B cell (primary cell): ENCODE measurements around the gene DYDC1. TPM values are rescaled to one million over a fixed set of nuclear protein-coding genes. Genes with fewer than 3 reads are reported as not detected.

ENCODE experiments used
- ATAC-seq: fragments of 200-7000 bp; cut with Tn5 transposase; one replicate; pipeline ENCODE4 v1.10.0; 2021; ENCODE audit warnings: low read depth, mild to moderate bottlenecking, moderate number of reproducible peaks, moderate library complexity
- CTCF ChIA-PET: fragments of 350-600 bp; sonication (Branson Sonifier 250); formaldehyde crosslinking; loops from one replicate; lab custom pipeline; 2021; ENCODE audit warnings: antibody characterized with exemption, inconsistent platforms; lab: Charles Lee
- POLR2A ChIA-PET: fragments of 350-600 bp; sonication (Branson Sonifier 250); formaldehyde crosslinking; loops from one replicate; lab custom pipeline; 2021; ENCODE audit warnings: antibody characterized with exemption; lab: Charles Lee
- DNase-seq: peaks from one replicate; pipeline ENCODE4 v3.0.0; 2013
- H2AFZ ChIP-seq: 2 replicates; pipeline ENCODE4 v1.6.1; 2012; ENCODE audit warnings: mild to moderate bottlenecking, low read depth, low read length; ENCODE audit not compliant: insufficient read depth, poor library complexity, severe bottlenecking
- H3K27ac ChIP-seq, 2 donors: 1 replicate in 1 of 2; 2 replicates in 1 of 2; pipeline ENCODE4 v1.5.1; 2012 to 2013; ENCODE audit warnings: low read length in 2 of 2, mild to moderate bottlenecking in 2 of 2, moderate library complexity in 1 of 2
- H3K27me3 ChIP-seq, 4 experiments: fragments of 200-600 bp in 1 of 4; sonication (generic) in 1 of 4; replicated peaks in 1 of 4; 1 replicate in 2 of 4; 2 replicates in 2 of 4; pipeline versions ENCODE4 v1.6.1 to v1.7.0; 2013 to 2016; ENCODE audit warnings: low read length in 3 of 4, mild to moderate bottlenecking in 2 of 4, mixed read lengths in 1 of 4, moderate library complexity in 1 of 4; ENCODE audit not compliant: insufficient read depth in 4 of 4, control insufficient read depth in 3 of 4; ENCODE audit errors: control extremely low read depth in 1 of 4
- H3K36me3 ChIP-seq, 2 experiments: replicated peaks in 1 of 2; 1 replicate in 1 of 2; 2 replicates in 1 of 2; pipeline versions ENCODE4 v1.6.1 to v1.7.1; 2013; ENCODE audit warnings: low read length in 1 of 2; ENCODE audit not compliant: insufficient read depth in 2 of 2, control insufficient read depth in 1 of 2; ENCODE audit errors: control extremely low read depth in 1 of 2, extremely low read depth in 1 of 2
- H3K4me1 ChIP-seq, 2 donors: fragments of 200-600 bp in 1 of 2; sonication (generic) in 1 of 2; 1 replicate in 1 of 2; 2 replicates in 1 of 2; pipeline versions ENCODE4 v1.5.1 to v1.6.1; 2013 to 2017; ENCODE audit warnings: low read length in 2 of 2; ENCODE audit not compliant: control insufficient read depth in 2 of 2, insufficient read depth in 2 of 2
- H3K4me2 ChIP-seq: replicated peaks from 2 replicates; pipeline ENCODE3; 2012; ENCODE audit warnings: mild to moderate bottlenecking, low read depth, low read length; ENCODE audit not compliant: poor library complexity, severe bottlenecking
- H3K4me3 ChIP-seq, 5 experiments: fragments of 200-600 bp in 1 of 5; sonication (generic) in 1 of 5; 1 replicate in 3 of 5; 2 replicates in 2 of 5; pipeline versions ENCODE4 v1.5.1 to v1.7.0; 2011 to 2016; ENCODE audit warnings: low read length in 4 of 5, mild to moderate bottlenecking in 4 of 5, low read depth in 2 of 5, control low read depth in 1 of 5, moderate library complexity in 1 of 5; ENCODE audit not compliant: insufficient read depth in 1 of 5; ENCODE audit errors: control extremely low read depth in 1 of 5, extremely low read depth in 1 of 5
- H3K79me2 ChIP-seq: fragments of 200-600 bp; sonication (generic); one replicate; pipeline ENCODE4 v1.6.0; 2016; ENCODE audit warnings: low read length; ENCODE audit not compliant: control insufficient read depth, insufficient read depth
- H3K9ac ChIP-seq: fragments of 200-600 bp; sonication (generic); 2 replicates; pipeline ENCODE4 v1.6.1; 2017; ENCODE audit warnings: mild to moderate bottlenecking, low read length, moderate library complexity
- H3K9me3 ChIP-seq, 3 donors: one replicate each; pipeline versions ENCODE4 v1.6.1 to v1.7.1; 2013; ENCODE audit warnings: low read length in 2 of 3; ENCODE audit not compliant: control insufficient read depth in 2 of 3, insufficient read depth in 1 of 3; ENCODE audit errors: control extremely low read depth in 1 of 3
- H4K20me1 ChIP-seq: 2 replicates; pipeline ENCODE4 v1.6.0; 2012; ENCODE audit warnings: mild to moderate bottlenecking, low read length; ENCODE audit not compliant: insufficient read depth, control insufficient read depth, poor library complexity, severe bottlenecking
- H3K27ac Mint-ChIP-seq: one replicate; pipeline ENCODE4 v1.8.0; 2021; ENCODE audit warnings: mixed read lengths
- H3K27me3 Mint-ChIP-seq: one replicate; pipeline ENCODE4 v1.8.0; 2021; ENCODE audit warnings: mixed read lengths
- H3K4me1 Mint-ChIP-seq: one replicate; pipeline ENCODE4 v1.8.0; 2021; ENCODE audit warnings: mixed read lengths
- H3K4me3 Mint-ChIP-seq: one replicate; pipeline ENCODE4 v1.8.0; 2021; ENCODE audit warnings: mixed read lengths
- H3K9me3 Mint-ChIP-seq: one replicate; pipeline ENCODE4 v1.8.0; 2022; ENCODE audit warnings: mixed read lengths; ENCODE audit not compliant: insufficient read depth
- EZH2 ChIP-seq: IDR thresholded peaks from 2 replicates; pipeline ENCODE4 v1.6.1; 2012; ENCODE audit warnings: borderline replicate concordance, low read depth, mild to moderate bottlenecking, moderate library complexity, low read length; ENCODE audit not compliant: insufficient read depth, poor library complexity, severe bottlenecking
- WGBS: methylation state at CpG from one replicate; pipeline ENCODE4 v1.1.5; 2013; ENCODE audit warnings: missing lambda C conversion rate; ENCODE audit not compliant: insufficient coverage; 5-methylcytosine and 5-hydroxymethylcytosine counted together
- intact Hi-C: fragments of 100-400 bp; cut with micrococcal nuclease; formaldehyde crosslinking; loops from one replicate; pipeline ENCODE4 v1.10.0; 2022
- polyA plus RNA-seq: library from polyadenylated mRNA; depleted of rRNA; stranded (reverse); fragments of >200 nt; gene quantifications from 2 replicates; pipeline ENCODE4 v1.2.3, GENCODE V29; 2012
- total RNA-seq, 2 donors: library from RNA; stranded (reverse); fragments of 120-200 nt in 1 of 2; gene quantifications; 1 replicate in 1 of 2; 2 replicates in 1 of 2; pipeline versions ENCODE4 v1.2.3 to v1.2.4, GENCODE V29; 2013 to 2022
- TF ChIP-seq, protein P1 (sequence below): fragments of 200-600 bp; IDR thresholded peaks from one replicate; pipeline ENCODE4 v1.8.0; 2022; ENCODE audit warnings: antibody characterized with exemption, mild to moderate bottlenecking

DYDC1 gene
- total and polyA plus RNA-seq, 2 donors (not counting 1 experiment from before 2014, with no cell fraction given): not detected

DNA sequence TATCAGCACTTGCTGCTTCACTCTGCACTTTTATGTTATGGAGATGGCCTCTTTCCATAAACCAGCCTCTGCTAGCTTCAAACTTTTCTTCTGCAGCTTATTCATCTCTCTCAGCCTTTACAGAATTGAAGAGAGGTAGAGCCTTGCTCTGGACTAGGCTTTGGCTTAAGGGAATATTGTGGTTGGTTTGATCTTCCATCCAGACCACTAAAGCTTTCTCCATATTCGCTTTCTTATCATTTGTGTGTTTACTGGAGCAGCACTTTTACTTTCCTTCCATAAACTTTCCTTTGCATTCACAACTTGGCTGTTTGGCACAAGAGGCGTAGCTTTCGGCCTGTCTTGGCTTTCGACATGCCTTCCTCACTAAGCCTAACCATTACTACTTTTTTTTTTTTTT, 23.6 kb upstream of the DYDC1 start:
- H3K79me2 ChIP-seq: no peaks in the 10 kb centered on the region
- no peak overlapping the region for H3K9ac ChIP-seq
- H3K27ac ChIP-seq: no peak overlapping the region
- POLR2A ChIA-PET: no interaction called here
- no peak overlapping the region for H3K4me3 ChIP-seq
- no peak overlapping the region for H3K4me2 ChIP-seq
- TF ChIP-seq, protein P1, sequence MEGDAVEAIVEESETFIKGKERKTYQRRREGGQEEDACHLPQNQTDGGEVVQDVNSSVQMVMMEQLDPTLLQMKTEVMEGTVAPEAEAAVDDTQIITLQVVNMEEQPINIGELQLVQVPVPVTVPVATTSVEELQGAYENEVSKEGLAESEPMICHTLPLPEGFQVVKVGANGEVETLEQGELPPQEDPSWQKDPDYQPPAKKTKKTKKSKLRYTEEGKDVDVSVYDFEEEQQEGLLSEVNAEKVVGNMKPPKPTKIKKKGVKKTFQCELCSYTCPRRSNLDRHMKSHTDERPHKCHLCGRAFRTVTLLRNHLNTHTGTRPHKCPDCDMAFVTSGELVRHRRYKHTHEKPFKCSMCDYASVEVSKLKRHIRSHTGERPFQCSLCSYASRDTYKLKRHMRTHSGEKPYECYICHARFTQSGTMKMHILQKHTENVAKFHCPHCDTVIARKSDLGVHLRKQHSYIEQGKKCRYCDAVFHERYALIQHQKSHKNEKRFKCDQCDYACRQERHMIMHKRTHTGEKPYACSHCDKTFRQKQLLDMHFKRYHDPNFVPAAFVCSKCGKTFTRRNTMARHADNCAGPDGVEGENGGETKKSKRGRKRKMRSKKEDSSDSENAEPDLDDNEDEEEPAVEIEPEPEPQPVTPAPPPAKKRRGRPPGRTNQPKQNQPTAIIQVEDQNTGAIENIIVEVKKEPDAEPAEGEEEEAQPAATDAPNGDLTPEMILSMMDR: no peak
- TF ChIP-seq EZH2: no peak
- no peak overlapping the region for H3K27ac Mint-ChIP-seq
- no peaks in the 10 kb centered on the region for H3K36me3 ChIP-seq
- intact Hi-C loops: no loop called here
- no peak for ATAC-seq
- no peak for DNase-seq
- no peak overlapping the region for H2AFZ ChIP-seq
- peaks cover 8% of the 10 kb centered on the region for H3K4me1 Mint-ChIP-seq
- peaks cover 0 to 3% (median 1%) of the 10 kb centered on the region in 4 experiments for H3K27me3 ChIP-seq
- CTCF ChIA-PET: interaction anchor here (1.5 to 10.3 kb wide), 2 partner anchors 64 to 123 kb away, joined by 4 to 273 read pairs; no protein-coding TSS in a partner anchor
- peaks cover 5% of the 10 kb centered on the region for H3K27me3 Mint-ChIP-seq
- peaks cover 4 to 6% of the 10 kb centered on the region in 2 donors for H3K4me1 ChIP-seq
- no peaks in the 10 kb centered on the region for H3K9me3 Mint-ChIP-seq
- no peaks in the 10 kb centered on the region for H3K9me3 ChIP-seq
- H4K20me1 ChIP-seq: no peaks in the 10 kb centered on the region
- 75% methylated on average over 2 of the region's 4 CpGs for WGBS
- H3K4me3 Mint-ChIP-seq: no peak overlapping the region

DNA sequence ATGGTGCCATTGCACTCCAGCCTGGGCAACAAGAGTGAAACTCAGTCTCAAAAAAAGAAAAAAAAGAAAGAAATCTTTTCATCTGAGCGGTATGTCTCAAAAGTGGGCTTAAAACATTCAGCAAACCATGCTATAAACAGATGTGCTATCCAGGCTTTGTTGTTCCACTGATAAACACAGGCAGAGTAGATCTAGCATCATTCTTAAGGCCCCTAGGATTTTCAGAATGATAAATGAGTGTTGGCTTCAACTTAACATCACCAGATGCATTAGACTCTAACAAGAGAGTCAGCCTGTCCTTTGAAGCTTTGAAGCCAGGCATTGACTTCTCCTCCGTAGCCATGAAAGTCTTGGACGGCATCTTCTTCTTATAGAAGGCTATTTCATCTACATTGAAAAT, 23.1 kb upstream of the DYDC1 start:
- no peak overlapping the region for H3K9ac ChIP-seq
- peaks cover 8% of the 10 kb centered on the region for H3K4me1 Mint-ChIP-seq
- peaks cover 0 to 3% (median 1%) of the 10 kb centered on the region in 4 experiments for H3K27me3 ChIP-seq
- no peaks in the 10 kb centered on the region for H3K36me3 ChIP-seq
- H3K9me3 ChIP-seq: no peaks in the 10 kb centered on the region
- no peak overlapping the region for H3K27ac ChIP-seq
- ChIA-PET CTCF (interaction anchor here (1.0 to 10.3 kb wide), 3 partner anchors 65 to 124 kb away, joined by 3 to 273 read pairs (median 4); no protein-coding TSS in a partner anchor), POLR2A (no interaction called here)
- DNase-seq: no peak
- H3K4me3 Mint-ChIP-seq: no peak overlapping the region
- no peaks in the 10 kb centered on the region for H3K79me2 ChIP-seq
- no peak overlapping the region for H2AFZ ChIP-seq
- H3K4me3 ChIP-seq: no peak overlapping the region
- no CpG with 5 or more reads among the region's 3 CpGs for WGBS
- ATAC-seq: no peak
- H3K4me2 ChIP-seq: no peak overlapping the region
- TF ChIP-seq, protein P1: no peak
- no peak for TF ChIP-seq EZH2
- H3K27ac Mint-ChIP-seq: no peak overlapping the region
- peaks cover 5% of the 10 kb centered on the region for H3K27me3 Mint-ChIP-seq
- H4K20me1 ChIP-seq: no peaks in the 10 kb centered on the region
- no peaks in the 10 kb centered on the region for H3K9me3 Mint-ChIP-seq
- intact Hi-C loops: no loop called here
- H3K4me1 ChIP-seq: peaks cover 4 to 6% of the 10 kb centered on the region in 2 donors
